Measurements from ENCODE around the gene PRKG1. TPM values are rescaled to one million over a fixed set of nuclear protein-coding genes. Genes with fewer than 3 reads are reported as not detected.

The PRKG1 gene
- total and polyA plus RNA-seq, 2 donors (not counting 1 experiment from before 2014, with no cell fraction given): not detected

DNA sequence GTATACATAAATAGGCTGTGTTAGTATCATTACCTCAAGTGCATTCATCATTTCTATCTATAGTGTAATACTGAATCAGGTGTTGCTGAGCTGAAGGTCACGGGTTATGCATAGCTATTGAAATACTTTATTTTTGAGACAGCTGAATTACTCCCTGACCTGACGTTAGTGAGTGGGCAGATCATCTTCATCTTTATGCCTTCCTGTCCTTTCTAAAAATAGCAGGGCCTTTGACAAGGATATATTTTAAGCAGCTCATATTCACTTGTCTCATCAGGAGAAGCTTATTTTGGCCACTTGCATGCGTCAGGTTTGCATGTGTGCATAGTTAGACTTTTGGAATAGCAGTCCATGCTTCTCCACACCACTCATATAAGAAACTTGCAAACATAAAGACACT, 1176.2 kb downstream of the PRKG1 start:
- ChIA-PET CTCF (no interaction called here), POLR2A (no interaction called here)
- Histone ChIP-seq H3K4me2 (replicated peaks; ENCODE audit: low read depth, low read length, poor library complexity, severe bottlenecking) (no peak overlapping the region), H3K79me2 (ENCODE audit: control insufficient read depth, insufficient read depth, low read length) (no peaks in the 10 kb centered on the region), H3K9ac (ENCODE audit: low read length) (no peak overlapping the region), H3K36me3 (replicated peaks in 1 of 2; ENCODE audit: control extremely low read depth in 1 of 2, control insufficient read depth in 1 of 2, extremely low read depth in 1 of 2, insufficient read depth in 2 of 2, low read length in 1 of 2) (no peaks in the 10 kb centered on the region), H4K20me1 (ENCODE audit: control insufficient read depth, insufficient read depth, low read length, poor library complexity, severe bottlenecking) (no peaks in the 10 kb centered on the region), H3K9me3 (ENCODE audit: control extremely low read depth in 1 of 3, control insufficient read depth in 2 of 3, insufficient read depth in 1 of 3, low read length in 2 of 3) (peaks cover 0 to 1% (median 0%) of the 10 kb centered on the region in 3 donors), H3K27ac (ENCODE audit: low read length in 2 of 2) (no peak overlapping the region), H3K4me1 (ENCODE audit: control insufficient read depth in 2 of 2, insufficient read depth in 2 of 2, low read length in 2 of 2) (no peaks in the 10 kb centered on the region), H3K4me3 (ENCODE audit: control extremely low read depth in 1 of 5, extremely low read depth in 1 of 5, insufficient read depth in 1 of 5, low read depth in 2 of 5, low read length in 4 of 5) (no peak overlapping the region), H2AFZ (ENCODE audit: insufficient read depth, low read depth, low read length, poor library complexity, severe bottlenecking) (no peak overlapping the region), H3K27me3 (replicated peaks in 1 of 4; ENCODE audit: control extremely low read depth in 1 of 4, control insufficient read depth in 3 of 4, insufficient read depth in 4 of 4, low read length in 3 of 4) (no peaks in the 10 kb centered on the region)
- H3K4me3 Mint-ChIP-seq: no peak overlapping the region
- H3K9me3 Mint-ChIP-seq (ENCODE audit: insufficient read depth): no peaks in the 10 kb centered on the region
- no peak for ATAC-seq (ENCODE audit: low read depth)
- TF ChIP-seq, protein P1, sequence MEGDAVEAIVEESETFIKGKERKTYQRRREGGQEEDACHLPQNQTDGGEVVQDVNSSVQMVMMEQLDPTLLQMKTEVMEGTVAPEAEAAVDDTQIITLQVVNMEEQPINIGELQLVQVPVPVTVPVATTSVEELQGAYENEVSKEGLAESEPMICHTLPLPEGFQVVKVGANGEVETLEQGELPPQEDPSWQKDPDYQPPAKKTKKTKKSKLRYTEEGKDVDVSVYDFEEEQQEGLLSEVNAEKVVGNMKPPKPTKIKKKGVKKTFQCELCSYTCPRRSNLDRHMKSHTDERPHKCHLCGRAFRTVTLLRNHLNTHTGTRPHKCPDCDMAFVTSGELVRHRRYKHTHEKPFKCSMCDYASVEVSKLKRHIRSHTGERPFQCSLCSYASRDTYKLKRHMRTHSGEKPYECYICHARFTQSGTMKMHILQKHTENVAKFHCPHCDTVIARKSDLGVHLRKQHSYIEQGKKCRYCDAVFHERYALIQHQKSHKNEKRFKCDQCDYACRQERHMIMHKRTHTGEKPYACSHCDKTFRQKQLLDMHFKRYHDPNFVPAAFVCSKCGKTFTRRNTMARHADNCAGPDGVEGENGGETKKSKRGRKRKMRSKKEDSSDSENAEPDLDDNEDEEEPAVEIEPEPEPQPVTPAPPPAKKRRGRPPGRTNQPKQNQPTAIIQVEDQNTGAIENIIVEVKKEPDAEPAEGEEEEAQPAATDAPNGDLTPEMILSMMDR (IDR thresholded peaks at IDR 0.05): no peak
- TF ChIP-seq EZH2 (IDR thresholded peaks at IDR 0.05; ENCODE audit: borderline replicate concordance, insufficient read depth, low read depth, low read length, poor library complexity, severe bottlenecking): no peak
- H3K27ac Mint-ChIP-seq: no peak overlapping the region
- H3K4me1 Mint-ChIP-seq: peaks cover 3% of the 10 kb centered on the region
- intact Hi-C loops (cut with micrococcal nuclease): no loop called here
- WGBS (ENCODE audit: insufficient coverage): 83% methylated on average over 1 of the region's 3 CpGs
- H3K27me3 Mint-ChIP-seq: no peaks in the 10 kb centered on the region
- no peak for DNase-seq

DNA sequence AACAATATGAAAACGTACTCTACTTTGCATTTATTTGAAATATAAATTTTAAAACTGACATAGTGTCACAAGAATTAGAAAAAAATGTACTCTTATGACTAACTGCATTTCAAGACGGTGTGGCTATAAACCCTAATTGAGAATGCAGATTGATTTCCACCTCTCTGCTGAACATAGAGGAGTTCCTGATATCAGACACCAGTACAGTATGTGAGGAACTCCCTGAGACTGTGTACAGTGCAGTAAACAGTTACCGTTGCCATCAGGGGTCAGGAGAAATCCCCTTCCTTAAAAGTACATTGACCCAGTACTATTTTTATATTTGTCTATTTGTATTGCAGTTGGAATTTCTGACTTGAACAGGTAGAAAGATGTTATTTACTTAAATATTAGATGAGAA, 1178.0 kb downstream of the PRKG1 start:
- Histone ChIP-seq H3K9me3 (ENCODE audit: control extremely low read depth in 1 of 3, control insufficient read depth in 2 of 3, insufficient read depth in 1 of 3, low read length in 2 of 3) (peaks cover 0 to 1% (median 0%) of the 10 kb centered on the region in 3 donors), H3K79me2 (ENCODE audit: control insufficient read depth, insufficient read depth, low read length) (no peaks in the 10 kb centered on the region), H3K4me3 (ENCODE audit: control extremely low read depth in 1 of 5, extremely low read depth in 1 of 5, insufficient read depth in 1 of 5, low read depth in 2 of 5, low read length in 4 of 5) (no peak overlapping the region), H3K27me3 (replicated peaks in 1 of 4; ENCODE audit: control extremely low read depth in 1 of 4, control insufficient read depth in 3 of 4, insufficient read depth in 4 of 4, low read length in 3 of 4) (no peaks in the 10 kb centered on the region), H3K9ac (ENCODE audit: low read length) (no peak overlapping the region), H3K4me2 (replicated peaks; ENCODE audit: low read depth, low read length, poor library complexity, severe bottlenecking) (no peak overlapping the region), H3K27ac (ENCODE audit: low read length in 2 of 2) (no peak overlapping the region), H4K20me1 (ENCODE audit: control insufficient read depth, insufficient read depth, low read length, poor library complexity, severe bottlenecking) (no peaks in the 10 kb centered on the region), H3K36me3 (replicated peaks in 1 of 2; ENCODE audit: control extremely low read depth in 1 of 2, control insufficient read depth in 1 of 2, extremely low read depth in 1 of 2, insufficient read depth in 2 of 2, low read length in 1 of 2) (no peaks in the 10 kb centered on the region), H2AFZ (ENCODE audit: insufficient read depth, low read depth, low read length, poor library complexity, severe bottlenecking) (no peak overlapping the region), H3K4me1 (ENCODE audit: control insufficient read depth in 2 of 2, insufficient read depth in 2 of 2, low read length in 2 of 2) (no peaks in the 10 kb centered on the region)
- TF ChIP-seq EZH2 (IDR thresholded peaks at IDR 0.05; ENCODE audit: borderline replicate concordance, insufficient read depth, low read depth, low read length, poor library complexity, severe bottlenecking): no peak
- TF ChIP-seq, protein P1 (IDR thresholded peaks at IDR 0.05): no peak
- Mint-ChIP-seq H3K27ac (no peak overlapping the region), H3K4me3 (no peak overlapping the region), H3K27me3 (no peaks in the 10 kb centered on the region), H3K9me3 (ENCODE audit: insufficient read depth) (no peaks in the 10 kb centered on the region), H3K4me1 (no peaks in the 10 kb centered on the region)
- DNase-seq (no peak), ATAC-seq (ENCODE audit: low read depth) (no peak)
- intact Hi-C loops (cut with micrococcal nuclease): no loop called here
- CTCF ChIA-PET: no interaction called here
- POLR2A ChIA-PET: no interaction called here
- WGBS (ENCODE audit: insufficient coverage): no CpG with 5 or more reads among the region's 3 CpGs

Measured in B cell (primary cell).